Measurements from ENCODE around the gene GDPD4. TPM values are rescaled to one million over a fixed set of nuclear protein-coding genes. Genes with fewer than 3 reads are reported as not detected.

The GDPD4 gene
- total RNA-seq, 1 experiment from 2014 or later: not detected

DNA sequence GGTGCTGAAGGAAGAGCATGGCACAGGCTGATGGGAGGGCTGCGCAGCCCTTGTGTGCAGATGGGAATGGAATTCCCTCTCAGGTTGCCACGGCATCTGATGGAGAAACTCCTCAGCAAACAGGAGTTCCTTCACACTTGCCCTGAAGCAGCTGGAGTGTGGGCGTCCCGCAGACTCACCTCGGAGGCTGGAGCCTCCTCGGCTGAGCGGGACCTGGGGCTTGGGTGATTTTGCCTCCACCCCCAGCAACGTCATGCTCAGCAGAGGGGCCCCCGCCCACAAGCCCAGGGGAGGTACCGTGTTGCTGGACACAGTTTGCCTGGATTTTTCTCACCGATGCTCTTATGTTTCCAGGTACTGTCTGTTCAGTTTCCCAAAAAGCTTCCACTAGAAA lies 110.1 kb downstream of the GDPD4 start:
- Histone ChIP-seq H3K27me3 (ENCODE audit: control insufficient read depth, insufficient read depth, low read length) (no peaks in the 10 kb centered on the region), H3K4me1 (ENCODE audit: control insufficient read depth, insufficient read depth, low read length) (no peaks in the 10 kb centered on the region), H3K4me3 (ENCODE audit: low read depth in 2 of 2, low read length in 2 of 2) (peak overlapping the region; percentile 32 to 69), H3K27ac (ENCODE audit: low read length) (no peak overlapping the region), H3K9me3 (ENCODE audit: control insufficient read depth, insufficient read depth, low read depth, low read length) (no peaks in the 10 kb centered on the region), H3K36me3 (ENCODE audit: control insufficient read depth, insufficient read depth, low read length) (no peaks in the 10 kb centered on the region)
- ATAC-seq (peak; percentile 57), DNase-seq (ENCODE audit: low read depth, low spot score) (no peak)
- ChIA-PET POLR2A (no interaction called here), CTCF (no interaction called here)
- in situ Hi-C loops (cut with HindIII; ENCODE audit: low pct_unique_long_range_greater_than_20kb, low sequenced_read_pairs) (no loop called here), intact Hi-C loops (cut with micrococcal nuclease; ENCODE audit: unreplicated experiment) (no loop called here)
- BruUV-seq (replicated peaks): no TSS peak
- TF ChIP-seq, protein P1, sequence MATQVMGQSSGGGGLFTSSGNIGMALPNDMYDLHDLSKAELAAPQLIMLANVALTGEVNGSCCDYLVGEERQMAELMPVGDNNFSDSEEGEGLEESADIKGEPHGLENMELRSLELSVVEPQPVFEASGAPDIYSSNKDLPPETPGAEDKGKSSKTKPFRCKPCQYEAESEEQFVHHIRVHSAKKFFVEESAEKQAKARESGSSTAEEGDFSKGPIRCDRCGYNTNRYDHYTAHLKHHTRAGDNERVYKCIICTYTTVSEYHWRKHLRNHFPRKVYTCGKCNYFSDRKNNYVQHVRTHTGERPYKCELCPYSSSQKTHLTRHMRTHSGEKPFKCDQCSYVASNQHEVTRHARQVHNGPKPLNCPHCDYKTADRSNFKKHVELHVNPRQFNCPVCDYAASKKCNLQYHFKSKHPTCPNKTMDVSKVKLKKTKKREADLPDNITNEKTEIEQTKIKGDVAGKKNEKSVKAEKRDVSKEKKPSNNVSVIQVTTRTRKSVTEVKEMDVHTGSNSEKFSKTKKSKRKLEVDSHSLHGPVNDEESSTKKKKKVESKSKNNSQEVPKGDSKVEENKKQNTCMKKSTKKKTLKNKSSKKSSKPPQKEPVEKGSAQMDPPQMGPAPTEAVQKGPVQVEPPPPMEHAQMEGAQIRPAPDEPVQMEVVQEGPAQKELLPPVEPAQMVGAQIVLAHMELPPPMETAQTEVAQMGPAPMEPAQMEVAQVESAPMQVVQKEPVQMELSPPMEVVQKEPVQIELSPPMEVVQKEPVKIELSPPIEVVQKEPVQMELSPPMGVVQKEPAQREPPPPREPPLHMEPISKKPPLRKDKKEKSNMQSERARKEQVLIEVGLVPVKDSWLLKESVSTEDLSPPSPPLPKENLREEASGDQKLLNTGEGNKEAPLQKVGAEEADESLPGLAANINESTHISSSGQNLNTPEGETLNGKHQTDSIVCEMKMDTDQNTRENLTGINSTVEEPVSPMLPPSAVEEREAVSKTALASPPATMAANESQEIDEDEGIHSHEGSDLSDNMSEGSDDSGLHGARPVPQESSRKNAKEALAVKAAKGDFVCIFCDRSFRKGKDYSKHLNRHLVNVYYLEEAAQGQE (IDR thresholded peaks at IDR 0.05; ENCODE audit: insufficient read depth in 1 of 2, low read depth in 2 of 2, low read length in 1 of 2): no peak
- TF ChIP-seq SIN3A (IDR thresholded peaks at IDR 0.05; ENCODE audit: borderline replicate concordance, insufficient read depth, low read depth, low read length) (no peak), TCF7L2 (IDR thresholded peaks at IDR 0.05; ENCODE audit: low read depth, low read length) (no peak), POLR2AphosphoS5 (IDR thresholded peaks at IDR 0.05; ENCODE audit: low read depth, low read length) (no peak)
- TF ChIP-seq, protein P2, sequence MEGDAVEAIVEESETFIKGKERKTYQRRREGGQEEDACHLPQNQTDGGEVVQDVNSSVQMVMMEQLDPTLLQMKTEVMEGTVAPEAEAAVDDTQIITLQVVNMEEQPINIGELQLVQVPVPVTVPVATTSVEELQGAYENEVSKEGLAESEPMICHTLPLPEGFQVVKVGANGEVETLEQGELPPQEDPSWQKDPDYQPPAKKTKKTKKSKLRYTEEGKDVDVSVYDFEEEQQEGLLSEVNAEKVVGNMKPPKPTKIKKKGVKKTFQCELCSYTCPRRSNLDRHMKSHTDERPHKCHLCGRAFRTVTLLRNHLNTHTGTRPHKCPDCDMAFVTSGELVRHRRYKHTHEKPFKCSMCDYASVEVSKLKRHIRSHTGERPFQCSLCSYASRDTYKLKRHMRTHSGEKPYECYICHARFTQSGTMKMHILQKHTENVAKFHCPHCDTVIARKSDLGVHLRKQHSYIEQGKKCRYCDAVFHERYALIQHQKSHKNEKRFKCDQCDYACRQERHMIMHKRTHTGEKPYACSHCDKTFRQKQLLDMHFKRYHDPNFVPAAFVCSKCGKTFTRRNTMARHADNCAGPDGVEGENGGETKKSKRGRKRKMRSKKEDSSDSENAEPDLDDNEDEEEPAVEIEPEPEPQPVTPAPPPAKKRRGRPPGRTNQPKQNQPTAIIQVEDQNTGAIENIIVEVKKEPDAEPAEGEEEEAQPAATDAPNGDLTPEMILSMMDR (IDR thresholded peaks at IDR 0.05): no peak

DNA sequence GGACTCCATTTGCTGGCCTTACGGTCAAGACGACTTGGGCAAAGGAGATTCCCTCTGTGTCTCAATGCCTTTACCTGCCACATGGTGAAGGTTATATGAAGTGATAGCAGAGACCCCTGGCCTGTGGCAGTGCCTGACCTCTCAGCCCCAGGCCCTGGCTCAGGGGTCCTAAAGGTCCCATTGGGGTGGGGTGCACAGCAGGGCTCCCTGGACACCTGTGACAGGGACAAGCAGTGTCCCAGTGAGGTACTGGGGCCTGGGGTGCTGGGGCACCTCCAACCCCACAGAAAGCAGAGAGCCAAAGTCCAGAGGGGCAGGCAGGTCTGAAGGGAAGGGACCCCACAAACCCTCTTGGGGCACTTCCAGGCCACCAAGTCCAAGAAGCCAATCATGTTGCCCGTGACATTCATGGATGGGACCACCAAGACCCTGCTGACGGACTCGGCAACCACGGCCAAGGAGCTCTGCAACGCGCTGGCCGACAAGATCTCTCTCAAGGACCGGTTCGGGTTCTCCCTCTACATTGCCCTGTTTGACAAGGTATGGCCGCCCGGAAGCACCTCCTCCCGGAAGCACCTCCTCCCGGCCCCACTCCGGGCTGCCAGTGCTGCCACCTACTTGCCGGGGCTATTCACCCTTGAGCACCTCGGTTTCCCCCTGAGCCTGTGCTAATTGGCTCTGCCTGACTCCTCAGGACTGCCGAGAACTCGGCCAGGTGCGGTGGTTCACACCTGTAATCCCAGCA lies 111.0 kb downstream of the GDPD4 start:
- Histone ChIP-seq H3K27ac (ENCODE audit: low read length) (no peak overlapping the region), H3K36me3 (ENCODE audit: control insufficient read depth, insufficient read depth, low read length) (no peaks in the 10 kb centered on the region), H3K4me1 (ENCODE audit: control insufficient read depth, insufficient read depth, low read length) (no peaks in the 10 kb centered on the region), H3K27me3 (ENCODE audit: control insufficient read depth, insufficient read depth, low read length) (no peaks in the 10 kb centered on the region), H3K4me3 (ENCODE audit: low read depth in 2 of 2, low read length in 2 of 2) (no peak overlapping the region), H3K9me3 (ENCODE audit: control insufficient read depth, insufficient read depth, low read depth, low read length) (no peaks in the 10 kb centered on the region)
- ATAC-seq (no peak), DNase-seq (ENCODE audit: low read depth, low spot score) (no peak)
- intact Hi-C loops (cut with micrococcal nuclease; ENCODE audit: unreplicated experiment) (no loop called here), in situ Hi-C loops (cut with HindIII; ENCODE audit: low pct_unique_long_range_greater_than_20kb, low sequenced_read_pairs) (no loop called here)
- TF ChIP-seq SIN3A (IDR thresholded peaks at IDR 0.05; ENCODE audit: borderline replicate concordance, insufficient read depth, low read depth, low read length): no peak
- TF ChIP-seq, protein P2 (IDR thresholded peaks at IDR 0.05): peak; percentile 28; the same call in 1 of the 2 replicates
- ChIA-PET POLR2A (no interaction called here), CTCF (interaction anchor here (4.3 kb wide), 1 partner anchor 63 kb away, joined by 33 read pairs; the partner anchor contains the start of gene MYO7A)
- BruUV-seq (replicated peaks): no TSS peak
